NCI-H345 treated with DMSO at 0.1 percent for 48 hours (cell line): ENCODE measurements around the gene TIMP3.

Experiments
- DNase-seq: peaks from one replicate; lab custom pipeline; 2025; ENCODE audit not compliant: unreplicated experiment; lab: John Stamatoyannopoulos, UW

The TIMP3 gene

GRCh38 chr22:32827049-32827602 lies 25.6 kb downstream of the TIMP3 start:
- no peak for DNase-seq

DNA sequence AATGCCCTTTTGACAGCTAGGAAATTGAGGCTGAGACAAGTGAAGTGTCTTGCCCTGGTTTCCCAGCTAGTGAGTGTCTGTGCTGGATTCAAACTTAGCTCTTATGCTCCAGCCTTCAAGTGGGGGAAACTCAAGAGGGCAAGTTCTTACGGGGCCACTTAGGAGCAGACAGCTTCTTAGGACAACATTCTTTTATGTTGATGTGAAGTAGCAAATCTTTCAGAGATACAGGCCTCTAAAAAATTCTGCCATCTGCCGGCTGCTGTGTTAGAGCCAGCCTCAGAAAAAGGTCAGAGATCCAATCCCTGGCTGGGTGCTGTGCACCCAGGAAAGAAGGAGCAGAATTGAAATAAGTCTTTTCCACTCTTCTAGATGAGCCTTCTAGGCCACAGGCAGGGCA lies 26.6 kb downstream of the TIMP3 start:
- DNase-seq, result no peak

DNA sequence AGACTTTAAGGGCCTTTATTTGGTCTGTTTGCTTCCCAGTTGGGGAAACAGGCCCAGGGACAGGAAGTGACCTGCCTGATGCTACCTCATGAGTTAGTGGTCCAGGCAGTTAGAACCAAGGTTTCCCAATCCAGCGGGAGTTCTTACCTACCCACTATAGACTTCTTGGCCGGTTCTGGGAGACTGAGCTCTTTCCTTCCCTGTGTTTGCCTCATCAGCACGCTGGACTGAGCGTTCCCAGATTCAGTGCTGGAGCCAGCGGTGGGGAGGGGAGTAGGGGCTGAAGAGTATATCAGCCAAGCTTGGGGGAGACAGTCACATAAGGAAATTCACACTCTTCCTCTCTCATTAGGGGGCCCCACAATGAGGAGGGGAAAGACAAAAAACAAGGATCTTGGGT lies 27.1 kb downstream of the TIMP3 start:
- DNase-seq, result no peak

DNA sequence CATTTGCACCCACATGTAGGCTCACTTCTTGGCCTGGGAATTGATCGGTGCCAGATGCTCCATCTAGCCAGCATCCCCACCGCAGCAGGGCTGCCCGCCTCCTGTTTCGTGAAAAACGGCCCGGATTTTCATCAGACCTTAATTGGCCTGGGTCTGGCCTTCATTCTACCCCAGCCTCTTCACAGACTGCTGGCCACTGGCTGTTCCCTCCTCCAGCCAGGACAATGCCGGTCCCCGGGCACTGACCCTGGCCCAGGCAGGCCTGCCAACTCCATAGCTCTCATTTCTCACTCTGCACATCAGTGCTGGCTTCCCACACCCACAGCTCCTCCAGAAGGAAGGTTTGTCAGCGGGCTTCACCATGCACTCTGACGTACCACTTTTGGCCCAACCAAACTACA lies 27.9 kb downstream of the TIMP3 start:
- DNase-seq, result no peak

GRCh38 chr22:32830473-32830872 lies 29.0 kb downstream of the TIMP3 start:
- DNase-seq, result no peak

DNA sequence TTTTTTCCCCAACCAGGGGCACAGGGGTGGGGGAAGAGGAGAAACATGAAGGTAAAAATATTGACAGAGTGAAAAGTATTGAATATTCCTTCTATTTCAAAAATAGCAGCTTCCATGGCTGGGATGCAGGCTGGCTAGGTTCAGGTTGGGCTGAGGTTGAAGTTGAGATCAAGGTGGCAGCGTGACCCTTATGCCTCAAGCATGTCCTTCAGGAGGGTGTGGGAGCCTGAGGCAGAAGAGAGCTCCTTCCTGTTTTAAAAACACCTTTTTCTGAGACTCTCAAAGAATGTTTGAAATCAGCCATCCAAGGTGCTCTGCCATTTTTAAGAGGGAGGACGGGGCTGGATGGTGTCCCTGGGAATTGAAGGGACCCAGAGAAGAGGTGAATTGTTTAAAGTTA lies 29.5 kb downstream of the TIMP3 start:
- no peak for DNase-seq

GRCh38 chr22:32831584-32831983 lies 30.1 kb downstream of the TIMP3 start:
- DNase-seq, result no peak

- DNase-seq, result no peak
These were observed 30.7 kb downstream of the TIMP3 start for GRCh38 chr22:32832174-32832573.

- no peak for DNase-seq
These were observed 35.0 kb downstream of the TIMP3 start for GRCh38 chr22:32836280-32837123.

GRCh38 chr22:32837142-32837541 lies 35.6 kb downstream of the TIMP3 start:
- DNase-seq, result no peak

DNA sequence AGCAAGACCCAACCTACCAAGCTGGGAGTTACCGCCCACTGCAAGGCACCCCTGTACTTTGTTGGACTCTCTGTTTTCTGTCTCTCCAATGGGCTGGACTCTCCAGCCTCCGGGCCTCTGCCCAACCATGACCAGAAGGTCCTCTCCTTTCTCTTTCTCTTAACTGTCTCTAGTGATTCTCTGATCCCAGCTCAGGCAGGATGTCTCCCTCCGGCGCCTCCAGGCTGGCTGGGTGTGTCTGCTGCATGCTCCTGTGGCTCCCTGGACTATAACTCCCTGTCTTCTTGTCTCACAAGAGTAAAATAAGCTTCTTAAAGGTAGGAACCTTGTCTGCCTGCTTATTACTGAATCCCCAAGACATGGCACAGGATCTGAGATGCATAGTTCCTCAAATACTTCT lies 36.3 kb downstream of the TIMP3 start:
- DNase-seq, result no peak

DNA sequence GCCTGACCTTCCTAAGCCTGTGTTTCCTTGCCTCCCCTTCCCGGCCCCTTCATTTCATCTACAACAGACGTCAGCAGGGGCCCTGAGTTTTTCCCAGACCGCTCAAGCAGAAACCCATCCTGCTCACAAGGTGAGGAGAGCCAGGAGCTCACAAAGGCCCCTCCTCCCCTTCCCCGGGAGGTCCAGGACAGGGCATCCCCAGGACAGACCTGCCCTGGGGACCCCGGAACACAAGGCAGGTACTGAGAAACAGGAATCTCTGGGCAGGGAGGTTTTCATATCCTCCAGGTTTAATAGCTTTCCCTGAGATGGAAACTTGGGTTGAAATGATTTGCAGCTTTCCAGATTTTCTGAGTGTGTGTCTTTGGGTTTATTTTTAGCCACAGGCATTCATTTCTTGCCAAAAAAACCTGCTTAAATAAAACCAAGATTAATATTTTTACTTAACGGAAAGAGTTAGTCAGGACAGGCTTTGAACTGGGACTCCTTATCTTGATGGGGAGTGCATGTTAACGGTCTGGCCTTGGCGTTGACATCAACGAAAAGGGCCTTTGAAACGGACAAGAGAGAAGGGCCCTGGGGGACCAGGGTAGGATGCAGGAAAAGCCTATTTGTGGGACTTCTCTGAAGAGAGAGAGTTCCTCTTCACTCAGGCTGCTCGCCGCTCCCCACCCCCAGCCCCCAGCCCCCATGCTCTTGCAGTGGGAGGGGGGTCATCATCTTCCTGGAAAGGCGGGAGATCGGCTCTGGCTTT lies 38.5 kb downstream of the TIMP3 start:
- no peak for DNase-seq

DNA sequence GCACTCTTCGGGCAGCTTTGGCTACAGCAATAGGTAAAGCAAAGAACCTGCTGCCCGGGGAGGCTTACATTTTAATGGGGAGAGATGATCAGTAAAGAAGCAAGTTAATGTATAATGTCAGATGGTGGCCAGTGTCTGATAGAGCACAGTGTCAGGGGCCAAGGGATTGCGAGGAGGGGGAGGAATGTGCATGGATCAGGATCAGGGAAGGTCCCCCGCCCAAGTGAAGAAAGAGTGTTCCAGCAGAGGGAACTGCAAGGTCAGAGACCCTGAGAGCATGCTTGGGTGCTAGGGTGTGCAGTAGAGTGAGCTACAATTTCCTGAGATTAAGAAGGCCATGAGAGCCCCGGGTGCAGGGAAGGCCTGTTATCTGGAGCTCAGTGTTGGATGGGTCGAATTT lies 39.7 kb downstream of the TIMP3 start:
- DNase-seq, result no peak

DNA sequence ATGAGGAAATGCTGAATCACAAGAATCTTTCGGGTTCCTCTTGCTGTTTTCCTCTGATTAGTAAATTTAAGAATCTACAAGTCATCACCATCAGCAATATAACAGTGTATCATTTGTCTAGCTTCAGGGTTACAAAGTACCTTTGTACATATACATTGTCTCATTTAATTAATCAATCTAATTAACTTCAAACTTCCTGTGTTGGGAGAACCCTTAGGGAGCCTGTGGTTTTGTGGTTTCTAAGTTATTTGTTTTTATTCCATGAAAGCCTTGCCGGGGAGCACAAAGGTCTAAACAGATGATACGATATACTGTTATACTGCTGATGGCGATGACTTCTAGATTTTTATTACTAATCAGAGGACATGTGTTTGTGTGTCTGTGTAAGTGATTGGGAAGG lies 41.0 kb downstream of the TIMP3 start:
- DNase-seq, result no peak

- no peak for DNase-seq
These were observed 41.8 kb downstream of the TIMP3 start for GRCh38 chr22:32843300-32843699.

DNA sequence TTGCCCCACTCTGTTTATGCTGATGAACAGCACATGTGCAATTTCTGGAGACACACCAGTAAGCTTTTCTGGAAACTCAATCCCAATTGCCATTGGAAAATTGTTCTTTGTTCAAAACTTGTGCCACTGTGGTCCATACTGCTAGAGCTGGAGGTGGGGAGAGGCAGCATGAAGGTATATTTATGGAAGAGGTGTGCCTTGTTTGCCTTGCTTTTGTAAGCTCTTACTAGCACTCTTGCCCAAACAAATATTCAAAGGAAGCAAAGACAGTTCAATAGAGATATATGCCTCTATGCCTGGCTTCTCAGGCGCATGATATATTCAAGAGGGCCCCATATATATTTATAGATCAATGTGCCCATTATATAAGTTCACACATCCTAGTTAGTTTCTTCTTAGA lies 42.7 kb downstream of the TIMP3 start:
- DNase-seq, result no peak

GRCh38 chr22:32846780-32847491 lies 45.4 kb downstream of the TIMP3 start:
- DNase-seq, result no peak

GRCh38 chr22:32848226-32848625 lies 46.7 kb downstream of the TIMP3 start:
- DNase-seq, result no peak

- no peak for DNase-seq
These were observed 48.0 kb downstream of the TIMP3 start for GRCh38 chr22:32849501-32849900.

GRCh38 chr22:32850157-32850556 lies 48.7 kb downstream of the TIMP3 start:
- DNase-seq, result no peak
